GM04504 (cell line): ENCODE data around the gene ARAP2.

ENCODE experiments used
- DNase-seq: peaks from one replicate; pipeline ENCODE4 v3.0.0-alpha.2; 2012; ENCODE audit warnings: low read depth

The ARAP2 gene

DNA sequence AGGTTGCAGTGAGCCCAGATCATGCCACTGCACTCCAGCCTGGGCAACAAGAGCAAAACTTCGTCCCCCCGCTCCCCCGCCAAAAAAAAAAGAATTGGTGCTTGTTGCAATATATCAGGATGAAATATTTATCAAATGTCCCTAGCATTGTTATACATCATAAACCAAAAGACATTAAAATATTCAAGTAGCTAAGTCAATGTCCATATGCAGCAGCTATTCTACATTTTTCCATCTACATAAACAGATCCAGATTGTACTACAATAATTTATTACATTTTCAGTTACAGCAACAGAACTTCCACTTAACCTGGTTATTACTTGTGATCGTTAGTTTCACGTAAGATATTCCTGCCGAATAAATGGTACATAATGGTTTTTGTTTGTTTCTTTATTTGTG is 64.1 kb downstream of the ARAP2 start:
- DNase-seq: no peak

GRCh38 chr4:36178484-36178883 is 65.8 kb downstream of the ARAP2 start:
- DNase-seq: no peak

DNA sequence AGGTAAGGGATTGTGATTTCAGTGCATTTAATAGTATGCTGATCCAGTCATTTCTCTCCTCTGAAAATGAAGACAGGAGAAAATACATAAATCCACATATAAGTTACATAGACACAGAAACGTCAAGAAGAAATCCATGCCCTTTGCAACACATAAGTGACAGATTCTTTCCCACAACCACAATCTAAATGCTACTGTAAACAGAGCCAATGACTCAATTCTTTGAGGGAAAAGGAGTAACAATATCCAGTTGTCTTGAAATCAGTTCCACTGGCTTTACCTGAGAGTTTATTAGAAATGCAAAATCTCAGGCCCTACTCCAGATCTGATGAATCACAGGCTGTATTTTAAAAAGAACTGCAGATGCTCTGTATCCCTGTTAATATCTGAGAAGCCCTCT is 66.4 kb downstream of the ARAP2 start:
- DNase-seq: no peak

GRCh38 chr4:36174570-36174969 is 69.7 kb downstream of the ARAP2 start:
- no peak for DNase-seq

DNA sequence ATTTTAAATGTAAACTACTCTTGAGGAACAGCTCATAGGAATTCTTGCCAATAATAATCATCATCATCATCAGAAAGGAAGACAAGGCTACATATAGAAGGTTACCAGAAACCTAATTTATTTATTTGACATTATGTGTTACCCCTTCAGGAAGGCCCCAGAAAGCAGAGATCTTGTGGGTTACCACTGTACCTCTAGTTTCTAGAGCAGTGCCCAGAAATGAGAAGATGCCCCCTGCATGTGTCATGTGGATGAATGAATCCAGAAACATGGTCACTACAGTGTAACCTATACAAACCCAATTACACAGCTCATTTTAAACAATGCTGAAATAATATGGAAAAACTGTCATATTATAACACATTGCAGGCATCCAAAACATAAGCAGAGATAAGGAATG is 70.4 kb downstream of the ARAP2 start:
- DNase-seq: no peak

DNA sequence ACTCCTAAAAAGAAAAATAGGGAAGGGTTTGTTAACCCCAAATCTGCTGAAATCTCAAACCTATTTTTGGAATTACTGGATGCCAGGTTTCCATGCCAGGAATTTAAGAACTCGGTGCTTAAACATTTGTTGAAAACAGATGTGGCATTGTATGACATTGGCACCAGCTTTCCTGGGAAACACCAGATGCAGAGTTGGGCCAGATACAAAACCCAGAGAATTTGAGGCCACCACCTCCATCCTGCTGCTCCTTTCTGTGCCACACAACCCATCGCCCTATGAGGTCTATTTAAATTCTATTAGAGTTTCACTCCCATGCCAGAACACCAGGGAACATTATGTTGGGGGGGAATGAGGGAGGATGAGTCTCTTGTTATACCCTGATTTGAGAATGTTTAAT is 71.7 kb downstream of the ARAP2 start:
- no peak for DNase-seq

GRCh38 chr4:36168127-36168878 is 76.0 kb downstream of the ARAP2 start:
- DNase-seq: no peak

DNA sequence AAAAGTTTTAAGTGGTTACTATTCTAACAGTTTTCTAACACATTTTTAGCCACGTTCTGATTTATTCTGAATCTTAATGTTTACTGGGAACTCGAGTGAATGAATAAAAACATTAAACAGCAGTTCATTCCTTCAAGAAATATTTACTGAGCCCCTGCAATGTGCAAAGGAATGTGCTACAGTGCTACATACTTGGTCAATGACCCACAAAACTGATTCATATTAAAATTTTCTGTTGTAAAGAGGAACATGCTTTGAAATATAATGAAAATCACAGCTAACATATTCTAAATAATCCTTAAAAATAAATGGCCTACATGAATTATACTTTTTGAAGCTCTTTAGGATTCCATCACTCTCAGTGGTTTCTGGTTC is 78.7 kb downstream of the ARAP2 start:
- no peak for DNase-seq

DNA sequence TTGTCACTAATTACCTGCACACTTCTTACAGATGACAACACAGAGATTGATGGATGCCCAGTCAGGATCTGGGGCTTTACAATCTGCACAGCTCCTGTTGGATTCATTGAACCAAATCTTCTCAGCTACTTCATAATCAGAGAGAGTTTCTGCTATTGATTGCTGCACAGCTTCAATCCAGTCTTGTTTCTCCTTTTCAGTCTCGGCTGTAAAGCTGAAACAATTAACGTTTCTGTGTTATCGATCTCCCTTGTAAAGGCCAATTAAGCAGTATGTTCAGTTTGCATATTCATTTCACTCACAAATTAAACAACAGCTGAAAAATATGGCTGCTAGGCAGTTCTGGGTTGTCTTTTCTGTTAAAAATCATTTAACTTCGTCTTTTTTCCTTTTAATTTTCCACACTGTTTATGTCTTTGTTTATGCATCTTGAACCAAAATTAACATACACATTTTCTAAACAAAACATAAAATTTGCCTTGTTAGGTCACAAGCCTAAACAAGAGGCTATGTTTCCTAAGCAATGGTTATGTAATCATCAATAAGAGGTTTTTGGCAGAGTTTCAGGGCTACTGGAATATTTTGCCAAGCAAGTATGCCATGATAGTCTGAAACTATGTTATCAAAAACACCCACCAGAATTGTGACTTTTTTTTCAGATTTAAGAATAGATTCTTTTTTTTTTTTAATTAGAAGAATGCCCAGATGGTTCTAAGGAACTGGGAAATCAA is 79.2 kb downstream of the ARAP2 start:
- DNase-seq: no peak

DNA sequence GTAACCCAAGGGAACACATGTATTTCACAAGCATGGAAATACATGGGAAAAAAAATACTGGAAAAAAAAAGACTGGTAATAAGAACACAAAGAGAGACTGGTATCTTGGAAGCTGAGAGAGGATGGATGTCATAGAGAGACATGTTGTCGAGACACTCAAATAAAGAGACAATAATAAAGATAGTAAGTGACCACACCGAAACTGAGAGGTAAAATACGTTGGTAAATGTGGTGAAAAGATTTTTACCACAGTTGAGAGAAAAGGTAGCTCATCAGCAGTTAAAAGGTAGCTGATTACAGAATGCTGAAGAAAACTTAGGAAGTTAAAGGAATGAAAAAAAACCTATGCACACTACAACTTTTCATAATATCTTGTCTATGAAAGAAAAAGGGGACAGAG is 81.1 kb downstream of the ARAP2 start:
- no peak for DNase-seq

- DNase-seq: no peak
Measured at GRCh38 chr4:36159208-36159607, 85.1 kb downstream of the ARAP2 start.

DNA sequence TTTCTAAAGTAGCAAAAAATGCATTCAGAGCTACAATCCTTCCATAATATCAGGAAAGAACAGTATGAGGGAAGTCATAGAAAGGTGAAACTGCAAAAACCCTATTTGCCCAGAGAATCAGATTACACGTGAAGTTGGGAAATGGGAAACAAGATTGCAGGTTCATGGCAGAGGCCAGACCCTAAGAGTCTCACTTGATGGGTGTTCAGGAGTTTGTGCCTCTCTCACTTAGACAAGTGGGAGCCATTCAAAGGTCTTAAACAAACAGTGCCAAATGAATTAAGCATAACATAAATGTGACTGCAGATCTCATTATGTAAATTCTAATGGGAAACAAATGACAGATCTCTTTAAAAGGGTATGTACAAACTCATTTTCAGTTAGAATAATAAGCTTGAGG is 91.6 kb downstream of the ARAP2 start:
- no peak for DNase-seq

- DNase-seq: no peak
Measured at GRCh38 chr4:36142504-36142903, 101.8 kb downstream of the ARAP2 start.

- no peak for DNase-seq
Measured at GRCh38 chr4:36141186-36141585, 103.1 kb downstream of the ARAP2 start.

DNA sequence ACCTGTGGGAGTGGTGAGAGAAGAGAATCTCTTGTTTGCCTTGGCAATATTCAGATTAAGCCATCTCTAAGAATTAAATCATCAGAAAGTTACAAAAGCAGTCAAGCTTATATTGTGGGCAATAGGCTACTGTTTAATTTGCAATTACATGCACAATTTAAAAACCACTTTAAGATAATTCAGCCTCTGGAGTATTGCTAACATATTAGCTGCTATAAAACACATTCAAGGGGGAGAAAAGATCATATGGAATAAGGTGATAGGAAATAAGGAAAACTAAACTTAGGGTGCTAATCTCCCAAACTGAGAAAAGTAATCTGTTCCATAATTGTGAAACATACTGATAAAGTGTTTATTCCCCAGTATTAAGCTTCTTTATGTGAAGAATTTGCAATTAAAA is 103.9 kb downstream of the ARAP2 start:
- no peak for DNase-seq

DNA sequence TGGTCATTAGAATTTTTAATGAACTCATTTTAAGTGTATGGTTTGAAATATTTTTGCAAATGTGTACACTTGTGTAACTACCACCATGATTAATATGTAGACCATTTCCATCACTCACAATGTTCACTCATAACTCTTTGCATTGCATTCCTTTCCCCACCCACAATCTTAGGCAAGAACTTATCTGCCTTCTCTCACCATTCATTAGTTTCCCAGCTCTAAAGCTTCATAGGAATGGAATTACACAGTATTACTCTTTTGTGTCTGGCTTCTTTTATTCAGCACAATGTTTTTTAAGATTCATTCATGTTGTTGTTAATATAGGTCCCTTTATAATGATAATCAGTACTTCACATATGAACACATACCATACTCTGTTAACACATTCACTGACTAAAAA is 106.1 kb downstream of the ARAP2 start:
- DNase-seq: no peak

GRCh38 chr4:36137336-36137735 is 107.0 kb downstream of the ARAP2 start:
- DNase-seq: no peak

- DNase-seq: no peak
Measured at GRCh38 chr4:36133658-36134057, 110.7 kb downstream of the ARAP2 start.

DNA sequence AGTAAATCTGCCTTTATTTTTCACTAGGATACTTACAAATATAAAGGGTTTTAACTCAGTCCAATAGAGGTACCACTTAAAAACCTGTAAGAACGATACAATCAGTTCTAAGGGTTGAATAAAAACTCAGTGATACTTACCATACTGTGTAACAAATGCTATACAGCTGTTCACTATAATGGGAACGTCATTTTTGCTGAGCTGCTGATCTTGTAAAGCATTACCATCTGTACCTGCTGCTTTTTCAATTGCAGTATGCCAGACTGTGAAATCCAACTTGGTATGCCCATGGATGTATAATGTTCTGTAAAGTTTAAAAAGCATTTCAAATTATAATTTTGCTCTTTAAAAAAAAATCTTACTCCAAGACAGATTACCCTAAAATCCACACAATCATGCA is 111.2 kb downstream of the ARAP2 start:
- no peak for DNase-seq

DNA sequence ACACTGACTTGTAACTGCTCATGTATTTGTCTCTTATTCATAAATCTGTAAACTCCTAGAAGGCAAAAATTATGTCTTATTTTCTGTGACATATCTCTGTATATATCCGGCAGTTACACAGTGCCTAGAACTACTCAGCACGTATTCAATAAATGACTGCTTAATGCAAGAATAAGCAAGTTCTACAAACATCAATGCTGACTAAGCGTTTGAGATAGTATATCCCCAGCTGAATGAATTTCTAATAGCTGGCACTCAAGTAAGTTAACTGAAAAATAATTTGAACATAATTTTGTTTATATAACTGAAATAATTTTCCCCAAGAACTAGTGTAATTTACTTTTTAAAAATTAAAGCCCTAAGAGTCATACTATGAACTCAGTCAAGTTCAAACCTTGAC is 113.7 kb downstream of the ARAP2 start:
- no peak for DNase-seq

- DNase-seq: no peak
Measured at GRCh38 chr4:36128689-36129088, 115.6 kb downstream of the ARAP2 start.

- no peak for DNase-seq
Measured at GRCh38 chr4:36123906-36124305, 120.4 kb downstream of the ARAP2 start.

GRCh38 chr4:36115312-36115711 is 129.0 kb downstream of the ARAP2 start:
- DNase-seq: no peak

GRCh38 chr4:36111172-36111571 is 133.1 kb downstream of the ARAP2 start:
- no peak for DNase-seq
